Stimulated activated naive CD8-positive, alpha-beta T cell treated with anti-CD3 and anti-CD28 coated beads, Interleukin-15, amount 100 ng/mL, for 72 hours (primary cell): ENCODE measurements around the gene CHD6.

ENCODE experiments used
- ATAC-seq: fragments of 150-1000 bp; cut with Tn5 transposase; 2 replicates; pipeline ENCODE4 v1.10.0; 2021; ENCODE audit warnings: mild to moderate bottlenecking, moderate library complexity
- DNase-seq, 2 donors: peaks; one replicate each; pipeline ENCODE4 v3.0.0; 2021 to 2022
- H3K27ac Mint-ChIP-seq, 2 donors: one replicate each; pipeline ENCODE4 v1.8.0; 2022; ENCODE audit warnings: mild to moderate bottlenecking in 2 of 2, mixed read lengths in 2 of 2, moderate library complexity in 2 of 2
- H3K27me3 Mint-ChIP-seq: one replicate; pipeline ENCODE4 v1.8.0; 2022; ENCODE audit warnings: mixed read lengths
- H3K4me1 Mint-ChIP-seq: one replicate; pipeline ENCODE4 v1.8.0; 2022; ENCODE audit warnings: mild to moderate bottlenecking, mixed read lengths
- H3K4me3 Mint-ChIP-seq, 2 donors: one replicate each; pipeline ENCODE4 v1.8.0; 2022; ENCODE audit warnings: mild to moderate bottlenecking in 2 of 2, mixed read lengths in 2 of 2, moderate library complexity in 1 of 2
- H3K9me3 Mint-ChIP-seq, 2 donors: one replicate each; pipeline ENCODE4 v1.8.0; 2022; ENCODE audit warnings: mixed read lengths in 2 of 2

CHD6 gene

DNA sequence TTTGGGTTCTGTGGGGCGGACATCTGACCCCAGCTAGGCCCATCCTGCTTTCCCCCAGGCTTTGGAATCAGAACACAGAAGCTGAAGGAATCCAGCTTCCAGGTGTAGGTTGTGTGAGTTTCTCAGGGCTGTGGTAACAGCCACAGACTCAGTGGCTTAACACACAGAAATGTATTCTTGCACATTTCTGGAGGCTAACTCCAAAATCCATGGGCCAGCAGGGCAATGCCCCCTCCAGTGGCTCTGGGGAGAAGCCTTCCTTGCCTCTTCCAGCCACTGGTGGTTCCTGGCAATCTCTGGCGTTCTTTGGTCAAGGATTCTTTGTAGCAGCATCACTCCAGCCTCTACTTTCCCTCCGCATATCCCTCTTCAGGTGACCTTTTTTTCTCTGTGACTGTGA, 250.2 kb downstream of the CHD6 start:
- peaks cover 14% of the 10 kb centered on the region for H3K4me1 Mint-ChIP-seq
- no peak for DNase-seq
- peaks cover 11 to 15% of the 10 kb centered on the region in 2 donors for H3K9me3 Mint-ChIP-seq
- no peak for ATAC-seq
- no peak overlapping the region for H3K4me3 Mint-ChIP-seq
- H3K27me3 Mint-ChIP-seq: peaks cover 59% of the 10 kb centered on the region
- no peak overlapping the region for H3K27ac Mint-ChIP-seq

DNA sequence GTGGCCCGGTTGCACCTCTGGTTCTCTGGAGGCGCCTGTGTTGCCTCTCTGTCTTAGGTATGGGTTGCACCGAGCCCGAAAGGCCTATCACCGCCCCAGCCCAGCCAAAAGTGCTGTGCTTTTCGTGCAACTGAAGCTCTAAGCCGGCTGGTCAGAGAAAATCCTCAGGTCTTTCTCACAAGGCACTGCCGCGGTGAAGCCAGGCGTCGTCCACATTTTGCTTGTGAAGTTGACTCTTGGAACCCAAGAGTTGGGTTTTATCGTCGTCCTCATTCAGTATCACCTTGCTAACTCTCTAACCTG, 250.8 kb downstream of the CHD6 start:
- ATAC-seq: no peak
- DNase-seq: no peak
- Mint-ChIP-seq H3K4me3 (peak overlapping the region; percentile 44 to 69), H3K9me3 (peaks cover 6 to 9% of the 10 kb centered on the region in 2 donors), H3K27me3 (peaks cover 55% of the 10 kb centered on the region), H3K4me1 (peaks cover 14% of the 10 kb centered on the region), H3K27ac (no peak overlapping the region)

DNA sequence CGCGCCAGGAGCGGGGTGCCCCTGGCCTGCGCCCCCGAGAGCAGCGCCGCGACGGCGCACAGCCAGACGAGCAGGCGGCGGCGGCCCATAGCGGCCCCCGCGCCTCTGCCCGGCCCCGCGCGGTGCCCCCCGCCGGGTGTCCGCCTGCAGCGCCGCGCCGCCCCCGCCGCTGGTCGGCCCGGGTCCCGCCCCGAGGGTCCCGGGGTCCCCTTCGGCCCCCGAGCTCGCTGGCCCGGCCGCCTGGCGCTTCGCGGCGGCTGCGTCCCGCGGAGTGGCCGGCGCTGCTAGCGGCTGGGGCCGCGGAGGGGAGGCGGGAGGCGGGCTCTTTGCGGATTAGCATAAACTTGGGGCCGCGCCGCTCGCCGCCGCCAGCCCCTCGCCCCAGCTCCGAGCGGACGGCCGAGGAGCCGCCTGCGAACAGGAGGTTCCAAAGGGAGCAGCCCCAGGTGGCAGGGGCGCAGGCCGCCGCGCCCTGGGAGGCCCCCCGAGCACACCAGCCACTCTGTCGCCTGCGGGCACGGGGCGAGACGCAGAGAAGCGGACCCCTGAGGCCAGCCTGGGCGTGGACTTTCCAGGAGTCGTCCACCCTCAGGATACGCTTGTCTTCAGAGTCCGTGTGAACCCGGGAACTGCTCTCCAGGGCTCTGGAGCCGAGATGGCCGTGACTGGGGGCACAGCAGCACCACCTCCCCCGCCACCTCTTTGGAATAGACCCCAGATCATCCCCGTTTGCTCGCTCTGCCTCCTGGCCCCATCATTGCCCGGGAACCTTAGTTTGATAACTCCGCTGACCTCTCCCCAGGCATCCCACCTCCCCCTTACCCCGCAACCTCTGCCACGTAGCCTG, 251.4 kb downstream of the CHD6 start, which contains the start of gene EMILIN3:
Gene EMILIN3, minus strand, starts transcription at position 273 of the 847 bp plus-strand sequence. Its CDS starts 184 bp downstream, at position 89.
- H3K4me3 Mint-ChIP-seq: peak within 1 kb of the TSS; percentile 44 to 69

DNA sequence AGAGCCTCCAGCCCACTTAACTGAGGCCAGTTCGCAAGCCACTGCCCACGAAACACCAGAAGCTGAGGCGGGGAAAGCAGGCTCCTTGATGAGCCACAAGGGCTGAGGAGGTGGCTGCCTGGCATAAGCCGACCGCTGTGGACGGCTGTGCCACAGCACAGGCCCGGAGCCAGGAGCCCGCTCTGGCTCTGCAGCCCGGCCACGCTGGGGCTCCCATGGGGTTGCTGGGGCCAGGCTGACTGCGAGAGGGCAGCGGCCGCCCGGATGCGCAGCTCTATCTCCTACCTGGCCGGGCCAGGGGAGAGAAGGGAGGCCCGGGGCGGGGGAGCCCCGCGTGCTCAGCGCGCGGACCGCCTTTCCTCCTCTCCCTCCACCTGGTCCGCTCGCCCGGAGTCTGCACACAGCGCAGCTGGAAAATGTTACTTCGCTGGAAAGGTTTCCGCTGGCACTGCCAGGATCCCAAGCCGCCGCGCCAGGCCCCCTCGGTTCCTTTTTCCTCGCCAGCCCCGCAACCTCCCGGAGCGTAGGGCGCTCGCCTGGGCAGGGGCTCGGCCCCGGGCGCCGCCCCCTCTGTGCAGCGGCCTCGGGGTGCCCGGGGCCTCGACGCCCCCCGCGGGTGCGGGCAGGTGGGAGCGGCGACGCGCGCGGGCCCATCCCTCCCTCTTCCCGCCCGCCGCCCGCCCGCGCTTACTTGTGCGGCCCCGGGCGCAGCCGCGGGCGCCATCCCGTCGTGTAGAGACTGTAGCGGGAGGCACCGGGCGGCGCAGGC, 252.2 kb downstream of the CHD6 start:
- DNase-seq (no peak), ATAC-seq (peak; percentile 50)
- Mint-ChIP-seq H3K27me3 (peaks cover 55% of the 10 kb centered on the region), H3K27ac (peak overlapping the region in 1 of 2 donors; percentile 35), H3K4me3 (peak overlapping the region in 1 of 2 donors; percentile 50), H3K4me1 (peaks cover 14% of the 10 kb centered on the region), H3K9me3 (peaks cover 1 to 2% of the 10 kb centered on the region in 2 donors)

More for the DNA sequence above, 251.4 kb downstream of the CHD6 start, which contains the start of gene EMILIN3:
- Mint-ChIP-seq H3K27ac (peak within 1 kb of the TSS in 1 of 2 donors; percentile 42), H3K27me3 (peaks cover 55% of the 10 kb centered on the region), H3K4me1 (peaks cover 14% of the 10 kb centered on the region), H3K9me3 (peaks cover 6 to 9% of the 10 kb centered on the region in 2 donors)
- ATAC-seq (peak; percentile 18), DNase-seq (no peak)

DNA sequence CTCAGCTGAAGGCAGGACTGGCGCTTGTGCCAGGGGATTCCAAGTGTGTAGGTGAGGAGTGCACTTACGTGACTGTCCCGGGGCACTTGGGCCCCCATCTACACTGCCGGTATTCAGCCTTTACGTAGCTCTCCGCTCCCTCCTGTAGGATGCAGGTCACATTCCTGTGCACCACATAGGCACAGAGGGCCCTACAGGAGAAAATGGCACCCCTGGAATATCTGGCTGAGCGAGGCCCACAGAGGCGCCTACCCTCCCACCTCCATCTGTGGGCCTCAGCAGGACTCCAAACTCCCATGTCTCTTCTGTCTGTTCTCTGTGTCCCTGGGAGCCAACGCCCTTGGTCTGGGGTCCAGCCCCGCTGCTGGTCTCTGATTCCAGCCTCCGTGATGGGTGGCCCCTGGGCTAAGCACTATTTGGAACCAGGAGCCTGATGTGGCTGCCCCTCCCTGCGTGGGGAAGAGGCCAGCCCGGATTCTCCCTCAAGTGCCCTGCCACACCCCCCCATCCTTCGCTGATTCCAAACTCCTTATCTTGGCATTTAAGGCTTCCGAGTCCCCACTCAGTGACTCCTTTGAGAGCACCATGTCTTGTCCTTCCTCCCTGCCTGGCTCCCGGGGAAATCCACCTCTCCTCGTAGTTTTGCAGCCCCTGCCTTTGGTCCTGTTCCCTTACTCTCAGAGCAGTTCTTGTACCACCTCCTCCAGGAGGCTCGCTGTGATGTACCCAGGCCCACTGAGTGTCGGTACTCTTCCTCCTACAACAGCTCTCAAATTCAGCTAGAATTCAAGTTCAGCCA, 253.0 kb downstream of the CHD6 start:
- peaks cover 54% of the 10 kb centered on the region for H3K27me3 Mint-ChIP-seq
- peaks cover 14% of the 10 kb centered on the region for H3K4me1 Mint-ChIP-seq
- H3K27ac Mint-ChIP-seq: no peak overlapping the region
- ATAC-seq (no peak), DNase-seq (no peak)
- H3K4me3 Mint-ChIP-seq: no peak overlapping the region
- H3K9me3 Mint-ChIP-seq: no peaks in the 10 kb centered on the region

DNA sequence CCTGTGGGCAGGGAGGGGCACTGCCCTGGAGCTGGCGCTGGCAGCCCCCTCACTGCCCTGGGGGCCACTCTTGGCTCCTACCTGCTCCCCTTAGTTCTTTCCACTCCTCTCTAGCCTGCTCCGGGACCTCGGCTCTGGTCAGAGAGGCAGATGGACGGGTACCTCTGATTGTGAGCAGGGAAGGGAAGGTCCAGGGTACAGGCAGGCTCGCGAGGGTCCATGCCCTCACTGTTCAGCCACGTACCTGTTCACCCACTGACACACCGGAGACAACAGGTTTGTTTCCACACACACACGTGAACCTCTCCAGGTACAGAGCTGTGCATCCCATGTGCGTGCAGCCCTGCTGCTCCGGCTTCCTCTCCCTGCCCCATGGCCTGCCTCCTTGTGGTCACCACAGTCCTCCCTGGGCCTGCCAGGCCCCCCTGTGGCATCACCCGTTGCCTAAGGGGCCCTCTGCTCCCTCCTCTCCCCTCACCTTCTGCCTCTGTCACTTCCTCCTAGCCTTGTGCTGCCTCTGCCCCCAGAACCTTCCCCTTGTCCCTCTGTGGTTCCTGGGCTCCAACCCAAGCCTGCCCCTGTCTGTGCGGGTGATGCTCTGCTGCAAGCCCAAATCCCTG, 253.8 kb downstream of the CHD6 start:
- H3K9me3 Mint-ChIP-seq: no peaks in the 10 kb centered on the region
- no peak for DNase-seq
- H3K4me1 Mint-ChIP-seq: peaks cover 14% of the 10 kb centered on the region
- H3K4me3 Mint-ChIP-seq: no peak overlapping the region
- H3K27ac Mint-ChIP-seq: peak overlapping the region in 1 of 2 donors; percentile 29
- ATAC-seq: no peak
- H3K27me3 Mint-ChIP-seq: peaks cover 46% of the 10 kb centered on the region

DNA sequence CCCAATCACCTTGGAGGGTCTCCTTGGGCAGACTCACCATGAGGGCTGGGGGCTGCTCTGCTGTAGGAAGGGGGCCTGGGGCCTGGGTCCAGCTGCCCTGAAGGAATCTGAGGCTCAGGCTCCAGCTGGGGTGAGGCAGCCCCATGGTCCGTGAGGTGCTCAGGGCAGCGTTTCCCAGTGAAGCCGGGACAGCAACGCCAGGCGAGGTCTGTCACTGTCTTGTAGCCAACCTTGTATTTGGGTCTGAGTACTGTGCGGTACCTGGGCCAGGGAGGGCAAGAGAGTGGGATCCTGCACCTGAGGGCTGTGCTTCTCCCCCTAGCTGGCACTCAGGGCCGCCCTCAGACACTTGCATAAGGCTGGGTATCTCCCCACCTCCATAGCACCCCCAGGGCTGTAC, 254.6 kb downstream of the CHD6 start:
- DNase-seq (no peak), ATAC-seq (no peak)
- H3K4me1 Mint-ChIP-seq: peaks cover 14% of the 10 kb centered on the region
- no peaks in the 10 kb centered on the region for H3K9me3 Mint-ChIP-seq
- no peak overlapping the region for H3K4me3 Mint-ChIP-seq
- H3K27me3 Mint-ChIP-seq: peaks cover 38% of the 10 kb centered on the region
- H3K27ac Mint-ChIP-seq: no peak overlapping the region

DNA sequence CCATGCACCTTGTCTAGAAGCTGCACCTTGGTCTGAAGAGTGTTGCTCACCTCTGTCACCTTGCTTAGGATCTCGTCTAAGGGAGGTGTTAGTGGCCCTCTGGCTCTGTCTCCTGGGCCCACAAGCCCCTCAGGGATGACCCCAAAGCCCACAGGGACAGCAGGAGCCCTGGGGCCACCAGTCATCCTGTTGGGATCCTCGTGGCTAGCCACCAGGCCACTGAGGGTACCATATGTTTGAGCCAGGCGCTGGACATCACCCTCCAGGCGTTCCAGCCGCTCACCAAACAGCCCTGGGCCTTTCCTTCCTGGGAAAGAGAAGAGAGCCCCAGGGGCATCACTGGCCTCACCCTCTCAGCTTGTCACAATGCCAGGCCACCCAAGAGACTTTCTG, 255.4 kb downstream of the CHD6 start:
- no peak for DNase-seq
- Mint-ChIP-seq H3K27ac (no peak overlapping the region), H3K4me3 (no peak overlapping the region), H3K27me3 (peaks cover 29% of the 10 kb centered on the region), H3K9me3 (no peaks in the 10 kb centered on the region), H3K4me1 (peaks cover 14% of the 10 kb centered on the region)
- no peak for ATAC-seq

DNA sequence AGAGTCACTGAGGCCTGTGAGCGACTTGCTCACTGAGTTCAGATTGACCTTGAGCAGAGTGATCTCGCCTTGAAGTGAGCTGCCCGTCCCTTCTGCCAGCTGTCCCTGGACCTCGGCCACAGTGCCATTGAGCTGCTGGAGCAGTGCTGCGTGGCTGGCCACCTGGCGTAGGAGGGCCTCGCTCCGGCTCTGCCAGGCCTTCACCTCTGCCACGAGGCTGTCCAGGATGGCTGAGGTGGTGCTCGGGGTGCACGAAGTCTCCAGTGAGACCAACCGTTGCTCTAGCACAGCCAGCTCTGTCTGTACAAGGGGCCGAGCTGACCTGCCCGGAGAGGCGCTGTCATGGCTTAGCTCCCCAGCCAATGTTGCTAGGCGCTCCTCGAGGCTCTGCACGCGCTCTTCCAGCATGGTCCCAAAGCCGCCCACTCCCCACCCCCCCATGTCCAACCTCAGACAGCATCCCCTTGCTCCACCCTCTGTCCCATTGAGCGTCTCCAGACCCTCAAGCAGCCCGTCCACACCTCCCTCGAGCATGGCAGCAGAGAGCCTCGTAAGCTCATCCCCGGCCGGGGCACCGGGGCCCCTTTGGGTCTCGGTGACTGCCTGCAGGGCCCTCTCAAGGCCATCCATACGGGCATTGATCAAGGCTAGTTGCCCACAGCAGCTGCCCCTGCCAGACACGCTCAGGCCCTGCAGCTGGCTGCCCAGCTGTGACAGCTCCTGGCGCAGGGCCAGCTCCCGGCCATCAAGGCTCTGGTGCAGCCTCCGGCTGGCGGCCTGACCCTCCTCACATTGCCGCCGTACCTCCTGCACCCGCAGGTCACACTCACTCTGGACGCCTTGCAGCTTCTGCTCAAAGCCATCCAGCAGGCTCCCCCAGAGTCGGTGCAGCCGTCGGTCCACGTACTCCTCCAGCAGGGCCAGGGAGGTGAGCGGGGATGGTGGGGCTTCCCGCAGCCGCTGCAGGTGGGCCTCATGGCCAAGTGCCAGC, 256.1 kb downstream of the CHD6 start:
- peaks cover 8% of the 10 kb centered on the region for H3K4me1 Mint-ChIP-seq

DNA sequence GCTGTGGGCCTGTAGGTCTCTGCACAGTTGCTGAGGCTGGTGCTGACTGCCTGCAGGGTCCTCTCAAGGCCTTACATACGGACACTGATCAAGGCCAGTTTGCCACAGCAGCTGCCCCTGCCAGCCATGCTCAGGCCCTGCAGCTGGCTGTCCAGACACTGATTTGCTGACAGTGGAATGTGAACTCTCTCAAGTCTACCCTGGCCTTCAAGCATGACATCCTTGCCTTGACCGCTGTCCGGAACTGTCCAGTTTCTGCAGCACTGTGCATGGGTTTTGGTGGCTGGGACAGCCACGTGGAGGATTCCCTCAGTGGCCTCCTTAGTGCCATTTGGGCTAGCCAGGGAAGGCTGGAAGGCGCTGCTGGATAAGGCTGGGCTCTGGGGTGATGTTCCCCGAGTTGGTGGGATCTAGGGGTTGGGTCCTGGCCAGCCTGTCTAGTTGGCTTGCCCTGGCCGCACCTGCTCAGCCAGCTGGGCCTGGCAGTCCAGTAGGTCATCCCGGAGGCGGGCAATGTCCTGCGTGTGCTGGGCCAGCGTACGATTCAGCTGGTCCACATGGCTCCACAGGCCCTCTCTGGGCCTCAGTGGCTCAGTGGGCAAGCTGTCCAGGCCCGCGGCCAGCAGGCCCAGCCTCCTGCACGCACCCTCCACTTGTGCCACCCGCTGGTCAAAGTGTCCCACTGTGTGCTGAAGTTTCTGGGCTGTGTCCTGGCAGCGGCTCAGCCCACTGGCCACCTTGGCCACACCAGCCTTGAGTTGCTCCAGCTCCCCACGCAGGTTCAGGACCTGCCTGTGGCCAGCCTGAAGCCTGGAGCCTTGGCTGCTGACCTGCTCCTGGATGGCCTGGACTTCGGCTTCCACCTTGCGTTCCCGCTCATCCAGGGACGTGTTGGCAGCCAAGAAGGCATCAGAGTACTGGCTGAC, 257.1 kb downstream of the CHD6 start:
- Mint-ChIP-seq H3K9me3 (no peaks in the 10 kb centered on the region), H3K27ac (no peak overlapping the region), H3K4me1 (peaks cover 7% of the 10 kb centered on the region), H3K27me3 (peaks cover 20% of the 10 kb centered on the region), H3K4me3 (no peak overlapping the region)
- no peak for DNase-seq
- ATAC-seq: no peak

More for the DNA sequence above, 256.1 kb downstream of the CHD6 start:
- DNase-seq: no peak
- Mint-ChIP-seq H3K9me3 (no peaks in the 10 kb centered on the region), H3K27ac (no peak overlapping the region), H3K4me3 (no peak overlapping the region), H3K27me3 (peaks cover 23% of the 10 kb centered on the region)
- no peak for ATAC-seq

DNA sequence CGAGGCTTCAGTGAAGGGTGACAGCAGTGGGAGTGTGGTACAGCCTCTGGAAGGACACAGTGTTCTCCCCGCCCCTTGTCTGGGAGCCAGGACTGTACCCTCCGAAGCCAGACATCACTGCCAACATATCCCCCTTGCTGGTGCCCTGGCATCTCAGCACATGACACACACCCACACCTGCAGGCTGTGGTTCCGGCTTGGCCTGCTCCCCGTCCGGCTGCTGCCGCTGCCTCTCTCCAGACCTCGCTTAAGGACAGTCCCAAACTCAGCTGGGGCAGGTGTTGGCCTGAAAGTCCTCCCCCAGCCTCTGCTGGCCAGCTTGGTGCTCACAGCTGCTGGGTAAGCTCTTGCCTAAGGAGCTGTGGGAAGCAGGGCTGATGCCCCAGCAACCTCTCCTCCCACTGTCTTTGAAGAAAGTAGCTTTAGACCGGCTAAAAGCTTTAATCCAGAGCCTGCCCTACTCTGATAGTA, 258.6 kb downstream of the CHD6 start:
- Mint-ChIP-seq H3K27ac (peak overlapping the region in 1 of 2 donors; percentile 25), H3K4me1 (no peaks in the 10 kb centered on the region), H3K4me3 (no peak overlapping the region), H3K9me3 (no peaks in the 10 kb centered on the region), H3K27me3 (peaks cover 6% of the 10 kb centered on the region)
- DNase-seq: no peak
- no peak for ATAC-seq

DNA sequence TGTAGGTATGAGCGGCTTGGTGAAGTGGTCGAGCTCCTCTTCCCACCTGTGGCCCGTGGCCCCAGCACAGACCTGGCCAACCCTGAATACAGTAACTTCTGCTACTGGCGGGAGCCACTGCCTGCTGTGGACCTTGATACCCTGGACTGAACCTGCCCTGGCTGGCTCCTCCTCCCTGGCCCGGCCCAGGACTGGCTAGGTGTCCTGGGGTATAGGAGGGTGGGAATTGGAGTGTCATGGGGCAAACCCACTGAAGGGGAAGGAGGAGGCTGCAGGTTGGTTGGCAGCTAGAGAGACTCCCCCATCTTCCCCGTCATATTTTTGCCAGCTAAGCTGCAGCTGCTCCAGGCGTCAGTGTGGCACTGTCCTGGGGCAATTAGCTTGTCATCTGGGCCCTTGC, 259.5 kb downstream of the CHD6 start:
- Mint-ChIP-seq H3K4me1 (no peaks in the 10 kb centered on the region), H3K27ac (no peak overlapping the region), H3K9me3 (no peaks in the 10 kb centered on the region), H3K4me3 (no peak overlapping the region), H3K27me3 (no peaks in the 10 kb centered on the region)
- DNase-seq (no peak), ATAC-seq (no peak)

DNA sequence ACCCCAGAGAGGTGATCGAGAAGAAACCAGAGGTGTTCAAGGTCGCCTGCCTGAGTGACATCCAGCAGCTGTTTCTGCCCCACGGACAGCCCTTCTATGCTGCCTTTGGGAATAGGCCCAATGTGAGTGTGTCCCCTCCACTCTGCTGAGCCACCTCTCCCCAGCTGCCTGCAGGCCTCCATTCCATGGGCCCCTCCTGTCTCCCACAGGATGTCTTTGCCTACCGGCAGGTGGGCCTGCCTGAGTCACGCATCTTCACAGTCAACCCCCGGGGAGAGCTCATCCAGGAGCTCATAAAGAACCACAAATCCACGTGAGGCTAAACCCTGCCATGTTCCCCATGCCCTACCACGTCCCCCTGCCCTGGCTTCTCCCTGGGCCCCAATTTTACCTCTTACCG, 259.9 kb downstream of the CHD6 start:
- H3K27ac Mint-ChIP-seq: no peak overlapping the region

More for the DNA sequence above, 259.9 kb downstream of the CHD6 start:
- Mint-ChIP-seq H3K4me3 (no peak overlapping the region), H3K4me1 (no peaks in the 10 kb centered on the region), H3K9me3 (no peaks in the 10 kb centered on the region), H3K27me3 (no peaks in the 10 kb centered on the region)
- DNase-seq (no peak), ATAC-seq (no peak)
